ENCODE results near the gene DDAH2.

- TF ChIP-seq CTCF (conservative IDR thresholded peaks at IDR 0.05; ENCODE audit: low read depth, low read length), result no peak
- no peak for TF ChIP-seq EZH2 (IDR thresholded peaks at IDR 0.05; ENCODE audit: borderline replicate concordance, low read depth, low read length, poor library complexity, severe bottlenecking)
Measured at GRCh38 chr6:31771992-31772358, 42.9 kb upstream of the DDAH2 start.

Data from A673 (cell line).